ENCODE measurements around the gene TMEM123. TPM values are rescaled to one million over a fixed set of nuclear protein-coding genes. Genes with fewer than 3 reads are reported as not detected.

Gene TMEM123
- polyA plus RNA-seq, 4 donors: 5.1 to 130 (median 37.9) TPM

- Histone ChIP-seq H3K36me3 (ENCODE audit: control insufficient read depth in 3 of 3, insufficient read depth in 2 of 3, low read depth in 1 of 3, low read length in 3 of 3) (no peaks in the 10 kb centered on the region), H3K4me1 (ENCODE audit: control insufficient read depth in 3 of 3, insufficient read depth in 2 of 3, low read depth in 1 of 3, low read length in 2 of 3) (peaks cover 0 to 12% (median 0%) of the 10 kb centered on the region in 3 donors), H3K4me3 (ENCODE audit: low read depth in 1 of 3, low read length in 3 of 3) (no peak overlapping the region), H3K27ac (ENCODE audit: low read depth in 1 of 3, low read length in 2 of 3) (no peak overlapping the region), H3K27me3 (ENCODE audit: control insufficient read depth in 3 of 3, insufficient read depth in 3 of 3, low read length in 3 of 3) (no peaks in the 10 kb centered on the region), H3K9me3 (ENCODE audit: control insufficient read depth in 2 of 2, insufficient read depth in 1 of 2, low read depth in 1 of 2, low read length in 1 of 2) (no peaks in the 10 kb centered on the region)
- no peak for FAIRE-seq
- WGBS, 3 donors: 59 to 76% (median 62%) methylated on average over 3 of the region's 3 CpGs
- DNase-seq: no peak
These were observed 29.9 kb upstream of the TMEM123 start for GRCh38 chr11:102482433-102482832.

- FAIRE-seq (no peak), DNase-seq (no peak)
- no peak overlapping the region for H3K4me3 ChIP-seq (ENCODE audit: low read depth in 1 of 3, low read length in 3 of 3)
- H3K27me3 ChIP-seq (ENCODE audit: control insufficient read depth in 3 of 3, insufficient read depth in 3 of 3, low read length in 3 of 3): no peaks in the 10 kb centered on the region
- WGBS, 3 donors: 96 to 98% (median 96%) methylated on average over 2 of the region's 2 CpGs
- no peaks in the 10 kb centered on the region for H3K9me3 ChIP-seq (ENCODE audit: control insufficient read depth in 2 of 2, insufficient read depth in 1 of 2, low read depth in 1 of 2, low read length in 1 of 2)
- H3K27ac ChIP-seq (ENCODE audit: low read depth in 1 of 3, low read length in 2 of 3): no peak overlapping the region
- H3K4me1 ChIP-seq (ENCODE audit: control insufficient read depth in 3 of 3, insufficient read depth in 2 of 3, low read depth in 1 of 3, low read length in 2 of 3): peaks cover 0 to 23% (median 5%) of the 10 kb centered on the region in 3 donors
- no peaks in the 10 kb centered on the region for H3K36me3 ChIP-seq (ENCODE audit: control insufficient read depth in 3 of 3, insufficient read depth in 2 of 3, low read depth in 1 of 3, low read length in 3 of 3)
These were observed 27.2 kb upstream of the TMEM123 start for GRCh38 chr11:102479733-102480132.

GRCh38 chr11:102478673-102479299 lies 26.2 kb upstream of the TMEM123 start:
- Histone ChIP-seq H3K27ac (ENCODE audit: low read depth in 1 of 3, low read length in 2 of 3) (peak overlapping the region in 1 of 3 donors; percentile 26), H3K4me3 (ENCODE audit: low read depth in 1 of 3, low read length in 3 of 3) (no peak overlapping the region), H3K9me3 (ENCODE audit: control insufficient read depth in 2 of 2, insufficient read depth in 1 of 2, low read depth in 1 of 2, low read length in 1 of 2) (no peaks in the 10 kb centered on the region), H3K36me3 (ENCODE audit: control insufficient read depth in 3 of 3, insufficient read depth in 2 of 3, low read depth in 1 of 3, low read length in 3 of 3) (no peaks in the 10 kb centered on the region), H3K4me1 (ENCODE audit: control insufficient read depth in 3 of 3, insufficient read depth in 2 of 3, low read depth in 1 of 3, low read length in 2 of 3) (peaks cover 0 to 23% (median 8%) of the 10 kb centered on the region in 3 donors), H3K27me3 (ENCODE audit: control insufficient read depth in 3 of 3, insufficient read depth in 3 of 3, low read length in 3 of 3) (no peaks in the 10 kb centered on the region)
- no peak for FAIRE-seq
- DNase-seq: peak; percentile 32 to 54
- 38 to 52% (median 39%) methylated on average over 1 of the region's 1 CpG for WGBS, 3 donors

- H3K4me3 ChIP-seq (ENCODE audit: low read depth in 1 of 3, low read length in 3 of 3): no peak overlapping the region
- DNase-seq (peak; percentile 77 to 91), FAIRE-seq (no peak)
- WGBS, 3 donors: 0 to 19% (median 0%) methylated on average over 1 of the region's 1 CpG
- peak overlapping the region; percentile 16 to 71 (median 34) for H3K27ac ChIP-seq (ENCODE audit: low read depth in 1 of 3, low read length in 2 of 3)
- H3K27me3 ChIP-seq (ENCODE audit: control insufficient read depth in 3 of 3, insufficient read depth in 3 of 3, low read length in 3 of 3): no peaks in the 10 kb centered on the region
- H3K4me1 ChIP-seq (ENCODE audit: control insufficient read depth in 3 of 3, insufficient read depth in 2 of 3, low read depth in 1 of 3, low read length in 2 of 3): peaks cover 0 to 23% (median 8%) of the 10 kb centered on the region in 3 donors
- peaks cover 0 to 6% of the 10 kb centered on the region in 2 donors for H3K9me3 ChIP-seq (ENCODE audit: control insufficient read depth in 2 of 2, insufficient read depth in 1 of 2, low read depth in 1 of 2, low read length in 1 of 2)
- H3K36me3 ChIP-seq (ENCODE audit: control insufficient read depth in 3 of 3, insufficient read depth in 2 of 3, low read depth in 1 of 3, low read length in 3 of 3): no peaks in the 10 kb centered on the region
These were observed 24.2 kb upstream of the TMEM123 start for GRCh38 chr11:102476812-102477211.

- H3K4me1 ChIP-seq (ENCODE audit: control insufficient read depth in 3 of 3, insufficient read depth in 2 of 3, low read depth in 1 of 3, low read length in 2 of 3): peaks cover 0 to 23% (median 8%) of the 10 kb centered on the region in 3 donors
- no peak overlapping the region for H3K4me3 ChIP-seq (ENCODE audit: low read depth in 1 of 3, low read length in 3 of 3)
- peak overlapping the region in 1 of 3 donors; percentile 71 for H3K27ac ChIP-seq (ENCODE audit: low read depth in 1 of 3, low read length in 2 of 3)
- no peaks in the 10 kb centered on the region for H3K36me3 ChIP-seq (ENCODE audit: control insufficient read depth in 3 of 3, insufficient read depth in 2 of 3, low read depth in 1 of 3, low read length in 3 of 3)
- FAIRE-seq: no peak
- H3K9me3 ChIP-seq (ENCODE audit: control insufficient read depth in 2 of 2, insufficient read depth in 1 of 2, low read depth in 1 of 2, low read length in 1 of 2): peaks cover 0 to 6% of the 10 kb centered on the region in 2 donors
- no peaks in the 10 kb centered on the region for H3K27me3 ChIP-seq (ENCODE audit: control insufficient read depth in 3 of 3, insufficient read depth in 3 of 3, low read length in 3 of 3)
- WGBS, 3 donors: 76 to 91% (median 88%) methylated on average over 1 of the region's 1 CpG
- DNase-seq: no peak
These were observed 23.5 kb upstream of the TMEM123 start for GRCh38 chr11:102476069-102476468.

- H3K27ac ChIP-seq (ENCODE audit: low read depth in 1 of 3, low read length in 2 of 3): peak overlapping the region in 2 of 3 donors; percentile 28 to 53
These were observed 21.0 kb upstream of the TMEM123 start for GRCh38 chr11:102473543-102473942.

GRCh38 chr11:102472127-102472526 lies 19.6 kb upstream of the TMEM123 start:
- Histone ChIP-seq H3K36me3 (ENCODE audit: control insufficient read depth in 3 of 3, insufficient read depth in 2 of 3, low read depth in 1 of 3, low read length in 3 of 3) (no peaks in the 10 kb centered on the region), H3K27me3 (ENCODE audit: control insufficient read depth in 3 of 3, insufficient read depth in 3 of 3, low read length in 3 of 3) (no peaks in the 10 kb centered on the region), H3K4me1 (ENCODE audit: control insufficient read depth in 3 of 3, insufficient read depth in 2 of 3, low read depth in 1 of 3, low read length in 2 of 3) (peaks cover 2 to 27% (median 8%) of the 10 kb centered on the region in 3 donors), H3K27ac (ENCODE audit: low read depth in 1 of 3, low read length in 2 of 3) (no peak overlapping the region), H3K9me3 (ENCODE audit: control insufficient read depth in 2 of 2, insufficient read depth in 1 of 2, low read depth in 1 of 2, low read length in 1 of 2) (peaks cover 0 to 6% of the 10 kb centered on the region in 2 donors), H3K4me3 (ENCODE audit: low read depth in 1 of 3, low read length in 3 of 3) (no peak overlapping the region)
- no peak for DNase-seq
- FAIRE-seq: no peak
- 98 to 100% (median 99%) methylated on average over 4 of the region's 4 CpGs for WGBS, 3 donors

More at GRCh38 chr11:102473543-102473942, 21.0 kb upstream of the TMEM123 start:
- H3K36me3 ChIP-seq (ENCODE audit: control insufficient read depth in 3 of 3, insufficient read depth in 2 of 3, low read depth in 1 of 3, low read length in 3 of 3): no peaks in the 10 kb centered on the region
- H3K4me1 ChIP-seq (ENCODE audit: control insufficient read depth in 3 of 3, insufficient read depth in 2 of 3, low read depth in 1 of 3, low read length in 2 of 3): peaks cover 0 to 21% (median 8%) of the 10 kb centered on the region in 3 donors
- DNase-seq (peak in 1 of 2 donors; percentile 97), FAIRE-seq (no peak)
- no peaks in the 10 kb centered on the region for H3K27me3 ChIP-seq (ENCODE audit: control insufficient read depth in 3 of 3, insufficient read depth in 3 of 3, low read length in 3 of 3)
- peaks cover 0 to 6% of the 10 kb centered on the region in 2 donors for H3K9me3 ChIP-seq (ENCODE audit: control insufficient read depth in 2 of 2, insufficient read depth in 1 of 2, low read depth in 1 of 2, low read length in 1 of 2)
- no peak overlapping the region for H3K4me3 ChIP-seq (ENCODE audit: low read depth in 1 of 3, low read length in 3 of 3)
- WGBS, 3 donors: 13 to 58% (median 44%) methylated on average over 5 of the region's 5 CpGs

- Histone ChIP-seq H3K36me3 (ENCODE audit: control insufficient read depth in 3 of 3, insufficient read depth in 2 of 3, low read depth in 1 of 3, low read length in 3 of 3) (no peaks in the 10 kb centered on the region), H3K27me3 (ENCODE audit: control insufficient read depth in 3 of 3, insufficient read depth in 3 of 3, low read length in 3 of 3) (no peaks in the 10 kb centered on the region), H3K4me3 (ENCODE audit: low read depth in 1 of 3, low read length in 3 of 3) (no peak overlapping the region), H3K9me3 (ENCODE audit: control insufficient read depth in 2 of 2, insufficient read depth in 1 of 2, low read depth in 1 of 2, low read length in 1 of 2) (peaks cover 0 to 6% of the 10 kb centered on the region in 2 donors), H3K27ac (ENCODE audit: low read depth in 1 of 3, low read length in 2 of 3) (no peak overlapping the region), H3K4me1 (ENCODE audit: control insufficient read depth in 3 of 3, insufficient read depth in 2 of 3, low read depth in 1 of 3, low read length in 2 of 3) (peaks cover 2 to 28% (median 6%) of the 10 kb centered on the region in 3 donors)
- FAIRE-seq (no peak), DNase-seq (no peak)
These were observed 18.9 kb upstream of the TMEM123 start for GRCh38 chr11:102471474-102471873.
